Keratinocyte (primary cell): ENCODE measurements around the gene CYP2D6. TPM values are rescaled to one million over a fixed set of nuclear protein-coding genes. Genes with fewer than 3 reads are reported as not detected.

Source experiments
- DNase-seq: peaks from one replicate; pipeline ENCODE4 v3.0.0-alpha.2; 2011; ENCODE audit warnings: low read depth, missing footprints, low spot score
- FAIRE-seq: peaks from 2 replicates; lab custom pipeline; 2011; peaks lifted over from hg19 to GRCh38; lab: Jason Lieb, UNC
- H2AFZ ChIP-seq: 2 replicates; pipeline ENCODE4 v1.6.0; 2012; ENCODE audit warnings: low read length, control low read depth, inconsistent platforms; ENCODE audit not compliant: control insufficient read depth
- H3K27ac ChIP-seq: 2 replicates; pipeline ENCODE4 v1.5.1; 2011; ENCODE audit warnings: low read length; ENCODE audit not compliant: control insufficient read depth, insufficient read depth
- H3K27me3 ChIP-seq: 3 replicates; pipeline ENCODE4 v1.6.0; 2011; ENCODE audit warnings: low read length; ENCODE audit not compliant: control insufficient read depth, insufficient read depth; ENCODE audit errors: extremely low read depth
- H3K36me3 ChIP-seq, 2 experiments: 2 replicates in 1 of 2; 3 replicates in 1 of 2; pipeline ENCODE4 v1.5.1; 2011; ENCODE audit warnings: low read length in 2 of 2, mild to moderate bottlenecking in 1 of 2; ENCODE audit not compliant: control insufficient read depth in 2 of 2, insufficient read depth in 2 of 2; ENCODE audit errors: extremely low read depth in 1 of 2
- H3K4me1 ChIP-seq: 3 replicates; pipeline ENCODE4 v1.5.1; 2011; ENCODE audit warnings: low read length; ENCODE audit not compliant: control insufficient read depth, insufficient read depth; ENCODE audit errors: extremely low read depth
- H3K4me2 ChIP-seq: 3 replicates; pipeline ENCODE4 v1.6.0; 2011; ENCODE audit warnings: low read depth, low read length; ENCODE audit not compliant: control insufficient read depth, insufficient read depth; ENCODE audit errors: extremely low read depth
- H3K4me3 ChIP-seq, 3 experiments: fragments of 200-600 bp in 1 of 3; sonication (generic) in 1 of 3; 2 replicates in 2 of 3; 3 replicates in 1 of 3; pipeline ENCODE4 v1.5.1; 2011 to 2016; ENCODE audit warnings: low read length in 3 of 3, mild to moderate bottlenecking in 3 of 3, control low read depth in 2 of 3, inconsistent platforms in 1 of 3, low read depth in 1 of 3, mixed read lengths in 1 of 3, mixed run types in 1 of 3, moderate library complexity in 1 of 3; ENCODE audit not compliant: control insufficient read depth in 2 of 3, insufficient read depth in 2 of 3; ENCODE audit errors: extremely low read depth in 1 of 3
- H3K79me2 ChIP-seq: 2 replicates; pipeline ENCODE4 v1.6.0; 2012; ENCODE audit warnings: low read length; ENCODE audit not compliant: control insufficient read depth, insufficient read depth
- H3K9ac ChIP-seq: 3 replicates; pipeline ENCODE4 v1.6.0; 2011; ENCODE audit warnings: low read length; ENCODE audit not compliant: control insufficient read depth, insufficient read depth; ENCODE audit errors: extremely low read depth
- H3K9me1 ChIP-seq: 3 replicates; pipeline ENCODE4 v1.6.0; 2011; ENCODE audit warnings: low read length; ENCODE audit not compliant: control insufficient read depth, insufficient read depth; ENCODE audit errors: extremely low read depth
- H3K9me3 ChIP-seq: 2 replicates; pipeline ENCODE4 v1.5.1; 2012; ENCODE audit warnings: low read depth, low read length; ENCODE audit not compliant: control insufficient read depth
- H4K20me1 ChIP-seq: 3 replicates; pipeline ENCODE4 v1.6.0; 2011; ENCODE audit warnings: low read length; ENCODE audit not compliant: control insufficient read depth, insufficient read depth; ENCODE audit errors: extremely low read depth
- EZH2 ChIP-seq: IDR thresholded peaks from one replicate; pipeline ENCODE4 v1.6.1; 2012; ENCODE audit warnings: inconsistent platforms, mild to moderate bottlenecking, low read length, moderate library complexity
- dilution Hi-C: fragments of 300-500 bp; cut with MboI; formaldehyde crosslinking; loops from one replicate; pipeline ENCODE4 v1.7.0; 2020; ENCODE audit warnings: low sequenced_read_pairs; ENCODE audit not compliant: extremely low pct_ligation_motif_present
- polyA plus RNA-seq, 5 experiments: library from polyadenylated mRNA; depleted of rRNA in 3 of 5; stranded (reverse) in 3 of 5; stranded (forward) in 1 of 5; unstranded in 1 of 5; fragments of >200 nt; gene quantifications; 1 replicate in 1 of 5; 2 replicates in 3 of 5; 3 replicates in 1 of 5; pipeline versions ENCODE4 v1.2.1 to v1.2.3, GENCODE V29; 2011 to 2012; ENCODE audit warnings: missing spikeins in 2 of 5, low read depth in 1 of 5, low replicate concordance in 1 of 5
- TF ChIP-seq, protein P1 (sequence below), 3 experiments: IDR thresholded peaks in 1 of 3; conservative IDR thresholded peaks in 1 of 3; optimal IDR thresholded peaks in 1 of 3; 2 replicates in 2 of 3; 3 replicates in 1 of 3; pipeline versions ENCODE3 to v1.5.1; 2011; ENCODE audit warnings: low read length in 3 of 3, mild to moderate bottlenecking in 3 of 3, moderate library complexity in 2 of 3, control low read depth in 1 of 3, inconsistent platforms in 1 of 3; ENCODE audit not compliant: insufficient read depth in 2 of 3; ENCODE audit errors: extremely low read depth in 1 of 3

The CYP2D6 gene
- polyA plus RNA-seq, 1 donor (not counting 4 experiments of a cell fraction or from before 2014, with no cell fraction given), result 0.81 TPM

DNA sequence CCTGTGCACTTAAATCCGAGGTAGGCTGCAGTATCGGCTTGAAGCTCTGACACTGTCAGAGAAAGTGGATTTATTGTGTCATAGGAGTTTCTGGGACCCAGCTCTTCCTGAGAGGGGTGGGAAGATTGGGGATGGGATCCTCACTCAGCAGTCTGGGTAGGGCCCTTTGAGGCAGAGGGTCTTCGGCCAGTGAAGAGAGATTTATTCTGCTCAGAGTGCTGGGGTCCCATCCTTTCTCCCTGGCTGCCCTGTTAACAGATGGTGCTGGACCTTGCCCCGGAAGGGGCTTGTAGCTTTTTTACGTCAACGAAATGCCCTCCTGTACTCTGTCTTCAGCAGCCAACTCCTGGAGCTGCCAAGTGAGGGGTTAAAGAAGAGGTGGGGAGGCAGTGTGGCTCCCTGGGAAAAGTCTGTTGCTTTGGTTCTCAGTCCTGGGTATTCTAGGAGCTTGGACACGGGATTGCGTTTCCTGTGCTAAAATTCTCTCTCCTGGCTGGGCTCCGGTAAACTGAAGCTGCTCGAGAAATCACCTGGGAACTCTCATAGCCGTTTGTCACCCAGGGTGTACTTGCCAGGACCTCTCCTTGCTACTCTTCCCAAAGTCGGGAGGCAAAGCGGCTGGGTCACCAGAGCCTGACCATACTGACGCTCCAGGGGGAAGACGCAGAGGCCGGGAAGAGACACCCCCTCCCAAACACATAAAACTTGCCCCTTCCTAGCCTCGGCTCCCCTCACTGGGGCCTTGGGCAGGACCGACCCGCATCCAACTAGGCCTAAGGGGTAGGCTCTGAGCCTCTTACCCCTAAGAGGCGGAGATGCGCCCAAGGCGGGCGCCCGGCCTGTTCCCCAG is 51.9 kb downstream of the CYP2D6 start:
- no peaks in the 10 kb centered on the region for H3K27me3 ChIP-seq
- H3K9me3 ChIP-seq, result peaks cover 3% of the 10 kb centered on the region
- peaks cover 2% of the 10 kb centered on the region for H3K79me2 ChIP-seq
- H3K4me2 ChIP-seq, result peak overlapping the region; percentile 96
- H2AFZ ChIP-seq, result peak overlapping the region; percentile 89
- peaks cover 0 to 2% of the 10 kb centered on the region in 2 experiments for H3K36me3 ChIP-seq
- FAIRE-seq (no peak), DNase-seq (no peak)
- H4K20me1 ChIP-seq, result no peaks in the 10 kb centered on the region
- H3K9ac ChIP-seq, result peak overlapping the region; percentile 95
- dilution Hi-C loops, result no loop called here
- H3K9me1 ChIP-seq, result no peaks in the 10 kb centered on the region
- peak overlapping the region; percentile 96 for H3K27ac ChIP-seq
- peak overlapping the region; percentile 55 to 95 (median 89) for H3K4me3 ChIP-seq
- TF ChIP-seq, protein P1, sequence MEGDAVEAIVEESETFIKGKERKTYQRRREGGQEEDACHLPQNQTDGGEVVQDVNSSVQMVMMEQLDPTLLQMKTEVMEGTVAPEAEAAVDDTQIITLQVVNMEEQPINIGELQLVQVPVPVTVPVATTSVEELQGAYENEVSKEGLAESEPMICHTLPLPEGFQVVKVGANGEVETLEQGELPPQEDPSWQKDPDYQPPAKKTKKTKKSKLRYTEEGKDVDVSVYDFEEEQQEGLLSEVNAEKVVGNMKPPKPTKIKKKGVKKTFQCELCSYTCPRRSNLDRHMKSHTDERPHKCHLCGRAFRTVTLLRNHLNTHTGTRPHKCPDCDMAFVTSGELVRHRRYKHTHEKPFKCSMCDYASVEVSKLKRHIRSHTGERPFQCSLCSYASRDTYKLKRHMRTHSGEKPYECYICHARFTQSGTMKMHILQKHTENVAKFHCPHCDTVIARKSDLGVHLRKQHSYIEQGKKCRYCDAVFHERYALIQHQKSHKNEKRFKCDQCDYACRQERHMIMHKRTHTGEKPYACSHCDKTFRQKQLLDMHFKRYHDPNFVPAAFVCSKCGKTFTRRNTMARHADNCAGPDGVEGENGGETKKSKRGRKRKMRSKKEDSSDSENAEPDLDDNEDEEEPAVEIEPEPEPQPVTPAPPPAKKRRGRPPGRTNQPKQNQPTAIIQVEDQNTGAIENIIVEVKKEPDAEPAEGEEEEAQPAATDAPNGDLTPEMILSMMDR (optimal IDR thresholded peaks at IDR 0.05 in 1 of 3, IDR thresholded peaks at IDR 0.05 in 1 of 3, conservative IDR thresholded peaks at IDR 0.05 in 1 of 3; ENCODE audit: extremely low read depth in 1 of 3, insufficient read depth in 2 of 3, low read length in 3 of 3), result no peak
- TF ChIP-seq EZH2, result no peak
- peaks cover 22% of the 10 kb centered on the region for H3K4me1 ChIP-seq

DNA sequence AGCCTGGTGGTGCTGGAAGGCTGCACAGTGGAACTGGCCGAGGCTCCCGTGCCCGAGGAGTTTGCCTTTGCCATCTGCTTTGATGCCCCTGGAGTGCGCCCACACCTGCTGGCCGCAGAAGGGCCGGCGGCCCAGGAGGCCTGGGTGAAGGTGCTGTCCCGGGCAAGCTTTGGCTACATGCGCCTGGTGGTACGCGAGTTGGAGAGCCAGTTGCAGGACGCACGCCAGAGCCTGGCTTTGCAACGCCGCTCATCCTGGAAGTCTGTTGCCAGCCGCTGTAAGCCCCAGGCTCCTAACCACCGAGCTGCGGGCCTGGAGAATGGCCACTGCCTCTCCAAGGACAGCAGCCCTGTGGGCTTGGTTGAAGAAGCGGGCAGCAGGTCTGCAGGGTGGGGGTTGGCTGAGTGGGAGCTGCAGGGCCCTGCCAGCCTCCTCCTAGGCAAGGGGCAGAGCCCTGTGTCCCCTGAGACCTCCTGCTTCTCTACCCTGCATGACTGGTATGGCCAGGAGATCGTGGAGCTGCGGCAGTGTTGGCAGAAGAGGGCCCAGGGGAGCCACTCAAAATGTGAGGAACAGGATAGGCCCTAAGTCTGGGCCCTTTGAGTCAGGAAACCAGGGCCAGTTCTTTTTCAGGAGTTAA is 53.0 kb downstream of the CYP2D6 start:
- dilution Hi-C loops, result no loop called here
- H3K79me2 ChIP-seq, result peaks cover 2% of the 10 kb centered on the region
- H3K27ac ChIP-seq, result no peak overlapping the region
- no peaks in the 10 kb centered on the region for H3K9me1 ChIP-seq
- H4K20me1 ChIP-seq, result no peaks in the 10 kb centered on the region
- H3K27me3 ChIP-seq, result no peaks in the 10 kb centered on the region
- FAIRE-seq (no peak), DNase-seq (no peak)
- peaks cover 3% of the 10 kb centered on the region for H3K9me3 ChIP-seq
- H3K4me3 ChIP-seq, result no peak overlapping the region
- H3K9ac ChIP-seq, result no peak overlapping the region
- H3K36me3 ChIP-seq, result peaks cover 0 to 2% of the 10 kb centered on the region in 2 experiments
- H2AFZ ChIP-seq, result no peak overlapping the region
- TF ChIP-seq, protein P1 (optimal IDR thresholded peaks at IDR 0.05 in 1 of 3, IDR thresholded peaks at IDR 0.05 in 1 of 3, conservative IDR thresholded peaks at IDR 0.05 in 1 of 3; ENCODE audit: extremely low read depth in 1 of 3, insufficient read depth in 2 of 3, low read length in 3 of 3), result no peak
- TF ChIP-seq EZH2, result no peak
- H3K4me1 ChIP-seq, result peaks cover 22% of the 10 kb centered on the region
- H3K4me2 ChIP-seq, result no peak overlapping the region
